GM21423 (cell line): ENCODE measurements around the gene FCGR3A.
A peak's percentile ranks its signal among the peaks of the same experiment; 100 is the strongest.
"Not testable (repeated sequence)": the region's sequence is repeated elsewhere in the genome, so short reads cannot be mapped to it uniquely, and the experiment has no call there.

ENCODE experiments used
- ATAC-seq: cut with Tn5 transposase; IDR thresholded peaks from one replicate; pipeline ENCODE4 v1.9.1; 2021; ENCODE audit warnings: mild to moderate bottlenecking, moderate library complexity; ENCODE audit not compliant: unreplicated experiment

FCGR3A gene

DNA sequence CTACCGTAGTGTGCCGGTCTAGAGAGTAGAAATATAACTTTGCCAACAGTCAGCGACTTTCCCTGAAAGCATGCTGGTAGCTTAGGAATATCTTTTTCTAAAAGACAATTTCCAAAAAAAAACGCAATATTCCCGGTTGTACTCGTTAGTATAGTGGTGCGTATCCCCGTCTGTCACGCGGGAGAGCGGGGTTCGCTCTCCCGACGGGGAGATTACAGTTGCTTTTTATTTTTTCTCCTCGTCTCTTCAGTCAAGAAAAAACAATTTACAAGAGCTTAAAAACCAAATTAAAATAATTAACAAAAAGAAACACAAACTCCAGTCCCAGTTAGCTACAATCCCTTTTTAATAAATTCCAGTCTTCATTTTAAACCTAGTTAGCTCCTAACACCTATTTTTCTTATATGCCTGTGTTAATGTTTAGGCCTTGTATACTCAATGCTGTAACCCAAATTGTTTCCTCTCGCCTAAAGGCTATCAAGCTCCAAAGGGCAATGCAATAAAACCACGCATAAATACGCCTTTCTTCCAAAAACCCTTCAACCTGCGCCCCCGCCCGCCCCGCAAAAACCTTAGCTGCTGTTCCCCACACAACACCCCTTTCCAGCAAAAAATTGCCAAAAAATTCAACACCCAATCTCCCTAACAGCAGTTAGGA is 17.5 kb downstream of the FCGR3A start:
- no peak for ATAC-seq

DNA sequence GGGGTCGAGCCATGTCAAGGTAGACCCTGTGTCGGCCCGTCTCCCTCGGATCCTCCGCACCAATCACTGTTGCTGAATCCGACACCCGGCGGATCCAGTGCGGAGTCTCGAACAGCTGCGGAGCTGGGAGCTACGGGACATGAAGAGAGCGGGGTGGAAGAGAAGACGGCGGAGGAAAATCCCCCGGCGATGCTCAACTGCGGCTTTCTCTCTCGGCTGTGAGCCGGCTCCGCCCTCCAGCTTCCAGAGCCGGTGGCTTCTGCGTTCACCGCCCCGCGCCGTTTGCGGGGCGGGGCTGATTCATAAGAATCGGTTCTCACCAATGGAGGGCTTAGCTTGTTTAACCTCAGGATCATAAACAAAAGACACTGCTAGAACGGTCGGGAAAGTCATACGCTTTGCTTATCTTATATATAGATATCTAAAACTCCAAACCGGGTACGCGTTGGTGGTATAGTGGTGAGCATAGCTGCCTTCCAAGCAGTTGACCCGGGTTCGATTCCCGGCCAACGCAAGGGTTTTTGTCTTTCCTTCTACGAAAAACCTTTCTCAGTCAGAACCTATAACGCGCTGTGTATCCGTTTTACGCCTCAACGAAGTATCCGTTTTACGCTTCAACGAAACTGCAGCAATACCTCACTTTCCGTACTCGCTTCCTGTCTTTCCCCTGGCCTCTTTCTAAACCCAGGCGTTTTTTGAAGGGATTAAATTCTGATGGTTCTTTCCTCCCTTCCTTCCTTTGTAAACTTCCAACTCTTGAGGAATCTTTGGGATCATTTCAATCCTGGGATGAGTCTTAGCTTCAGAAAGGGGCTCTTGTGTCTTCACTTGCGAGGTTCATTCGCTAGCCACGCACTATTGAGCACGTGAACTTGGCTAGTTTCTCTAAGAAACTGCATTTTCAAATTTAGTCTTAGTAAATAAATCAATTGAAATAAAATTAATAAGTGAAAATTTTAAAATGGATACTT is 18.7 kb downstream of the FCGR3A start:
- peak; percentile 63 for ATAC-seq

DNA sequence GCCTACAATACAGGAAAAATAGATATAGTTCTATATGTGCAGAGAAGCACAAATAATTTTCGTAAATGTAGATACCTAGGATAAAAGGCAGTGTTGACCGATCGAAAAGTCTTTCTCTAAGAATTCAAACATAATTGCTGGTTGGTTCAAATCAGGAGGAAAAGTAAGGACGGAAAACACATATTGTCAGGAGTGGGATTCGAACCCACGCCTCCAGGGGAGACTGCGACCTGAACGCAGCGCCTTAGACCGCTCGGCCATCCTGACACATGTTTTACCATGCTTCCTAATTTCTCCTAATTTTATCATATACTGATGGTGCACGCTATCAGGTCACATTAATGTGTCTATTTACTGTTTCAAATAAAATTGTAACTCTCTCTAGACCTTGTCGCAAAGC is 19.5 kb downstream of the FCGR3A start:
- ATAC-seq: peak; percentile 41

DNA sequence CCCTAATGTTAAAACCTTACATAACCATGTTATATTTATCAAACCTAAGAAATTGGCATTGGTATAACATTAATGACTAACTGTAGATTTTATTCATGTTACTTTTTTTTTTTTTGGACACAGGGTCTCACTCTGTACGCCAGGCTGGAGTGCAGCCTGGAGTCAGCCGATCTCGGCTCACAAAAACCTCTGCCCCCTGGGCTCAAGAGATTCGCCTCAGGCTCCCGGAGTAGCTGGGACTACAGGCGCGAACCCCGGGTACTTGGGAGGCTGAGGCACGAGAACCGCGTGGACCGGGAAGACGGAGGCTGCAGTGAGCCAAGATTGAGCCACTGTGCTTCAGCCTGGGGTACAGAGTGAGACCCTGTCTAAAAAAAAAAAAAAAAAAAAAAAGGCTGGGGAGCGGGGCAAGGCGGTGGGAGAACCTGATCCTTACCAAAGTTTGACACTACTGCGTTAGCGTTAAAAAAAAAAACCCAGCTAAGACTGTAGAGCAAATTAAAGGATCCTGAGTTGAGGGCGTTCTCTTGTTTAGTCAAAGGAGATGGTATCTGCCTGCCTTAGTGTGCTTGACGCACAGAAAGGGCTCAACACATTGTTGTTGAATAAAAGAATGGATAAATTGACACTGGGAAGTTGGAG is 20.0 kb downstream of the FCGR3A start:
- not testable (repeated sequence) for ATAC-seq

DNA sequence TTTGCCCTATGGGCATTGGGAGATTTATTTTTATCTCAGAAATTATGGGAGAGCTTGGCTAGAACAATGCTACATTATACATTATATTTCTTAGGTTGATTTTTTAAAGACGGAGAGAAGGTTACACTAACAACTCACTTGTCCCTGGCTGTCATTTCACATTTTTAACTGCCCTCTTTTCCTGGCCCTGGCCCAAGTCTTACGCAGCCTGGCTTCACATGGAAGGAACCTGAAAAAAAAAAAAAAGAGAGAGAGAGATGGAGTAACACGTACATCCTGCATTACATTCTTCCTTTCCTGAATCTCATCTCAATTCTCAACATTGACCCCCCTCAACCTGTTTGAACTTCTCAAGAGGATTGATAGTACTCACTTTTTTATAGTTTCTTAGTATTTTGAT is 21.1 kb downstream of the FCGR3A start:
- ATAC-seq: not testable (repeated sequence)

DNA sequence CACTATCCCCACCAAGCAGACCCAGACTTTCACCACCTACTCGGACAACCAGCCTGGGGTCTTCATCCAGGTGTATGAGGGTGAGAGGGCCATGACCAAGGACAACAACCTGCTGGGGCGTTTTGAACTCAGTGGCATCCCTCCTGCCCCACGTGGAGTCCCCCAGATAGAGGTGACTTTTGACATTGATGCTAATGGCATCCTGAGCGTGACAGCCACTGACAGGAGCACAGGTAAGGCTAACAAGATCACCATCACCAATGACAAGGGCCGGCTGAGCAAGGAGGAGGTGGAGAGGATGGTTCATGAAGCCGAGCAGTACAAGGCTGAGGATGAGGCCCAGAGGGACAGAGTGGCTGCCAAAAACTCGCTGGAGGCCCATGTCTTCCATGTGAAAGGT is 23.7 kb downstream of the FCGR3A start:
- not testable (repeated sequence) for ATAC-seq

DNA sequence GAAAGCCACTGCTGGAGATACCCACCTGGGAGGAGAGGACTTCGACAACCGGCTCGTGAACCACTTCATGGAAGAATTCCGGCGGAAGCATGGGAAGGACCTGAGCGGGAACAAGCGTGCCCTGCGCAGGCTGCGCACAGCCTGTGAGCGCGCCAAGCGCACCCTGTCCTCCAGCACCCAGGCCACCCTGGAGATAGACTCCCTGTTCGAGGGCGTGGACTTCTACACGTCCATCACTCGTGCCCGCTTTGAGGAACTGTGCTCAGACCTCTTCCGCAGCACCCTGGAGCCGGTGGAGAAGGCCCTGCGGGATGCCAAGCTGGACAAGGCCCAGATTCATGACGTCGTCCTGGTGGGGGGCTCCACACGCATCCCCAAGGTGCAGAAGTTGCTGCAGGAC is 24.3 kb downstream of the FCGR3A start:
- ATAC-seq: not testable (repeated sequence)

DNA sequence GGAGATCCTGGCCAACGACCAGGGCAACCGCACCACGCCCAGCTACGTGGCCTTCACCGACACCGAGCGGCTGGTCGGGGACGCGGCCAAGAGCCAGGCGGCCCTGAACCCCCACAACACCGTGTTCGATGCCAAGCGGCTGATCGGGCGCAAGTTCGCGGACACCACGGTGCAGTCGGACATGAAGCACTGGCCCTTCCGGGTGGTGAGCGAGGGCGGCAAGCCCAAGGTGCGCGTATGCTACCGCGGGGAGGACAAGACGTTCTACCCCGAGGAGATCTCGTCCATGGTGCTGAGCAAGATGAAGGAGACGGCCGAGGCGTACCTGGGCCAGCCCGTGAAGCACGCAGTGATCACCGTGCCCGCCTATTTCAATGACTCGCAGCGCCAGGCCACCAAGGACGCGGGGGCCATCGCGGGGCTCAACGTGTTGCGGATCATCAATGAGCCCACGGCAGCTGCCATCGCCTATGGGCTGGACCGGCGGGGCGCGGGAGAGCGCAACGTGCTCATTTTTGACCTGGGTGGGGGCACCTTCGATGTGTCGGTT is 24.8 kb downstream of the FCGR3A start:
- ATAC-seq: peak; percentile 26

DNA sequence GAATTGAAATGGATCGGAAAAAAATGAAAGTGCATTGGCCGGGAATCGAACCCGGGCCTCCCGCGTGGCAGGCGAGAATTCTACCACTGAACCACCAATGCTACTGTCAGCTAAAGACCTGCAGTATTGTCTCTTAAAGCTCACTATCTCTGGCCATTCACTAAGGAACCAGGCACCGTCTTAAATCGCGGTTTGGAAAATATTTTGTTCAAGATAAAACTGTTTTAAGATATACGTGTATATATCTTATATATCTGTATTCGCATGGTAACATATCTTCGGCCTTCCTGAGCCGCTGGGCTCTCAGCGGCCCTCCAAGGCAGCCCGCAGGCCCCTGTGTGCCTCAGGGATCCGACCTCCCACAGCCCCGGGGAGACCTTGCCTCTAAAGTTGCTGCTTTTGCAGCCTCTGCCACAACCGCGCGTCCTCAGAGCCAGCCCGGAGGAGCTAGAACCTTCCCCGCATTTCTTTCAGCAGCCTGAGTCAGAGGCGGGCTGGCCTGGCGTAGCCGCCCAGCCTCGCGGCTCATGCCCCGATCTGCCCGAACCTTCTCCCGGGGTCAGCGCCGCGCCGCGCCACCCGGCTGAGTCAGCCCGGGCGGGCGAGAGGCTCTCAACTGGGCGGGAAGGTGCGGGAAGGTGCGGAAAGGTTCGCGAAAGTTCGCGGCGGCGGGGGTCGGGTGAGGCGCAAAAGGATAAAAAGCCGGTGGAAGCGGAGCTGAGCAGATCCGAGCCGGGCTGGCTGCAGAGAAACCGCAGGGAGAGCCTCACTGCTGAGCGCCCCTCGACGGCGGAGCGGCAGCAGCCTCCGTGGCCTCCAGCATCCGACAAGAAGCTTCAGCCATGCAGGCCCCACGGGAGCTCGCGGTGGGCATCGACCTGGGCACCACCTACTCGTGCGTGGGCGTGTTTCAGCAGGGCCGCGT is 25.5 kb downstream of the FCGR3A start, which contains the start of gene HSPA6:
Gene HSPA6, plus strand, starts transcription at position 724 of the 925 bp plus-strand sequence. Its CDS starts 119 bp downstream, at position 843.
- peak; percentile 58 for ATAC-seq

DNA sequence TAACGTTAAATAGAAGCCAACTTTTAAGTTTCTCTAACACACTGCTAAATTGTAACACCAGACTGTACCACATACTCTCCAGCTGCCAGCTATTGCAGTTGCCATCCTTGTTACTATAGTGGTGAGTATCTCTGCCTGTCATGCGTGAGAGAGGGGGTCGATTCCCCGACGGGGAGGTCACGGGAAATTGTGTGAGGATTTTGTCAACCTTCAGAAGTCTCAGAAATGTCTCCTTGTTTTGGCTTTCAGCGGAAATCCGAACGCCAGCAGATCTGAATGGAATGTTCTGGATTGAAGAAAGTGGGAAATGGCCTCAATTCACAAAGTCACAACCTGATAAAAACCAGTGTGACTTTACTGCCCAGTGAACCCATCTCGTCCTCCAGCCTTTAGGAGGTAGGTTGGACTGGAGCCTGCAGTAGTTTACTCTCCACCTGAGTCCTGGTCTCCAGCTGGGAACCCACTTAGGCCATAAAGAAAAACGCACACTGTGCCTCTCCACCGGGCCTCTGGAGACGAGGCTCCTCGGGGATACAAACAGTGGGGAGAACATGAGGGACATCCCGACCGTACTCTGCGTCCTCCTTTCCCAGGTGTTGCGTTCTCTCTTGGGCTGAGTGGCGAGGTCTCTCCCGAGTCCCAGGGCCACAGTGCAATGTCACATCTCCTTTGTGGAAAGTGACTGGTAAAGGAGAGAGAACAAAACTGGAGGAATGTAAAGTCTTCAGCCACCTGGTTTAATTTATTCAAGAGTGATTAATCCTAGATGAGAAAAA is 26.4 kb downstream of the FCGR3A start:
- ATAC-seq: peak; percentile 6

DNA sequence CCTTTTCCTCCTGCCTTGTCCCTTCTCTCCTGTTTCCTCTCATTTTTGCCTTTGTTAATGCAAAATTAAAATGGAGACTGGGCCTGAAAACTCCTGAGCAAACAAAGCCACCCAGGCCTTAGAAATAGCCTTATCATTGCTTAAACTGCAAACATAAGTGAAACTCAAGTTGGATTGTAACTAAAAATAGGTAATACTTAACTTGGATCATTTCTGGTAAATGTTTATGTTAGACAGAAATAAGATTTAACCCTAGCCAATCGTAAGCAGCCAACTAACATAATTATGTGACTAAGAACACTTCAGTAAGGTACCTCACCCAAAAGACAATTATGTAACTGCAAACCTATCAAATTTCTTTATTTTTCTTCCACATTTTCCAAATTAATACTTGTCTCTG is 35.7 kb downstream of the FCGR3A start:
- ATAC-seq: not testable (repeated sequence)

DNA sequence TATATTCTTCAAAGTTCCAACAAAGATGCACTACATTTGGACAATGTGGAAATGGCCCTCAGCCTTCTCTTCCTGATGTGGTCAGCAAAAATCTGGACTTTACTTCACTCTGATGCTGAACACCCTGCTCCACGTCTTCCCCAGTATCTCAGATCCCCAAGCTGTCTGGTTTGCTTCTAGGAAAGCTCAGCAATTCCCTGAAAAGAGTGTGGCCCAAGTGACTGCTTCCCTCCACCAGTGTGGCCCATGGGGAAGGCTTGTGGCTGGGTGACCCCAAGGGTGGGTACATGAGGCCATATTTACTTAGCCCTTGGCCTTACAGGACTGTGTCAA is 36.2 kb downstream of the FCGR3A start:
- not testable (repeated sequence) for ATAC-seq

DNA sequence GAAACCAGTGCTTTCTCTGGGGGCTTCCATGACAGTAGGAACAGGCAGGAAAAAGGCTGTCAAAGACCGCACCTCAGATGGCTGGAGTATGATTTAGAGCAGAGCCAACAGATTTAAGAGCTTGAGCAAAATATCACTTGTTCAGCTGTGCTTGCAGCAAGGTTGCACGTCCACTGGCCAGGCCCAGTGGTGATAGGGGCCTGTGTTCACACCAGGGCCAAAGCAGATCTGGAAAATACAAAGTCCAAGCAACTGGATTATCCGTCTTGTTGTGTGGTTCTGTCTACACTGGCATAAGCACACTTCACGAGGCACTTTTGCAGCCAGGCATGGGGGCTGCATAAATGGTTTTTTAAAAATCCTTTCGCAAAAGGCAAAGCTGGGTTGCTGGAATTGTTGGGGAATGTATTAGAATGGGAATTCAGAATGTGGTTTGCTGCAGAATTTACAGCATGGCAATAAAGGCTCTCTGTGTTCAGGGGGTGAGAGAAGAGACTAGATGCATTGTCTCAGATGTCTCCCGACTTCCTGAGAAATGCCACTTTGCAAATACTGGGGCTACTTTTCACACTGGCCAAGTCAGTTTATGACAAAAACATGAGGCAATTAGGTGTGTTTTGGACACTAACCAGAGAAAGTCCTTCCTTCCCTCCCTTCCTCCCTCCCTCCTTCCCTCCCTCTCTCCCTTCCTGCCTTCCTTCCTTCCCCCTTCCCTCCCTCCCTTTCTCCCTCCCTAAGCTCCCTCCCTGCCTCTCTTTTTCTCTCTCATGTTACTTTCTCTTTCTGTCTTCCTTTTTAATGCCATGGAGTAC is 36.8 kb downstream of the FCGR3A start:
- ATAC-seq: not testable (repeated sequence)

DNA sequence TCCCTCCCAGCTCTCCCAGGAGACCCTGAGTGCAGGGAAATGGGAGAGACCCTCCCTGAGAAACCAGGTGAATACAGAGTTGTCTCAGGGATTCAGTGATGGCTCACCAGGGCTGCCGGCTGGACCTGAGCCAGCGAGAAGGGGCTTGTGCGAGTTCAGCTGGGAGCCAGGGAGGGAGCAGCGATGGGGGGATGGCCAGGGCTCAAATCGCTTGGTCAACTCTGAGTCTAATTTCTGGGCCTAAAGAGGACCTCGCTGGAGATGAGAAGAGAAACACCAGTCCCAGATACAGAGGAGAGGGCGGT is 37.9 kb downstream of the FCGR3A start:
- no peak for ATAC-seq

DNA sequence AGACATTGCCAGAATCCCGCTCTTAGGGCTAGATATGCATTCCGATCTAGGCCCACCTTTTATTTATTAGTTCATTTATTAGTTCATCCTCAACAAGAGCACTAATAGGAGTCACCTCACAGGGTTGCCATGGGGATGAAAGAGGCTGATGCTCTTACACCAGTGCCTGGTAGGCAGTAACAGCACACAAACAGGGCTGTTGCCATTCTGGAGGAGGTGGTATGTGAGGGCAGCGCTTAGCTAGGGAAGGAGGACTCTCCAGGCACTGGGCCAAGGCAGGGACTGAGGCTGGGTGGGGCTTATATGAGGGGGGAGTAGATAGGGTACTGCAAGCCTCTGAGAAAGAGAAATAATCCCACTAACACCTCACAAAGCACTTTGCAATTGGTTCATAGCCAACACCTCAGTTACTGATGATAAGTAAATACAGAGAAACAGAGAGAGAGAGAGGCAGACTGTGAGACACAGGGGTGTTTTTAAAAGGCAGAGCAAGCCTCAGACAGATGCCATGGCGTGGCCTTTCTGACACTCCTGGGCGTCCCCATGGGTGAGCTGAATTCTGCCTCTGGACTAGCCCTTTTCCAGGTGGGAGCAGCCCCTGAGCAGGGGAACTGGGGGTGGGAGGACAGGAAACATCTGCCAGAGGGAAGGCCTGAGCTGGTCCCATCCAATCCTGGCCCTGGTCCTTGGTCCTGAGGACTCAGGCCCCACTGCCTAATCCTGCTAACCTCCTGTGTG is 38.4 kb downstream of the FCGR3A start:
- ATAC-seq: no peak

DNA sequence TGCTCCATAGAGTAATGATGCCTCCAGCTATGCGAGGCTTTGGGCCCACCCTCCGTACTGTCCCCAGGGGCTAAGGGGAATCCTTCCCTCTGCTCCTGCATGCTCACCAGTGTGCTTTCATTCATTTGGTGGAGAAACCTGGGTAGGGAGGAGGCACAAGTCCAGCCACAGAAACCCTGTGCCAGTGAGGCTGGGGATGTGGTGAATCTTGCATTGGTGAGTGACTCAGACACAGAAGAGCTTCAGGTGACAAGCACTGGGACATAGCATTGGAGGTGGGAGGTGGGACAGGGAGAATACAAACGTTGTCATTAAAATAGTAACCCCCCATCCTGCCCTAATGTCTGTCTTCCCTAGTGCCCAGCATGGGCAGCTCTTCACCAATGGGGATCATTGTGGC is 39.1 kb downstream of the FCGR3A start:
- no peak for ATAC-seq

DNA sequence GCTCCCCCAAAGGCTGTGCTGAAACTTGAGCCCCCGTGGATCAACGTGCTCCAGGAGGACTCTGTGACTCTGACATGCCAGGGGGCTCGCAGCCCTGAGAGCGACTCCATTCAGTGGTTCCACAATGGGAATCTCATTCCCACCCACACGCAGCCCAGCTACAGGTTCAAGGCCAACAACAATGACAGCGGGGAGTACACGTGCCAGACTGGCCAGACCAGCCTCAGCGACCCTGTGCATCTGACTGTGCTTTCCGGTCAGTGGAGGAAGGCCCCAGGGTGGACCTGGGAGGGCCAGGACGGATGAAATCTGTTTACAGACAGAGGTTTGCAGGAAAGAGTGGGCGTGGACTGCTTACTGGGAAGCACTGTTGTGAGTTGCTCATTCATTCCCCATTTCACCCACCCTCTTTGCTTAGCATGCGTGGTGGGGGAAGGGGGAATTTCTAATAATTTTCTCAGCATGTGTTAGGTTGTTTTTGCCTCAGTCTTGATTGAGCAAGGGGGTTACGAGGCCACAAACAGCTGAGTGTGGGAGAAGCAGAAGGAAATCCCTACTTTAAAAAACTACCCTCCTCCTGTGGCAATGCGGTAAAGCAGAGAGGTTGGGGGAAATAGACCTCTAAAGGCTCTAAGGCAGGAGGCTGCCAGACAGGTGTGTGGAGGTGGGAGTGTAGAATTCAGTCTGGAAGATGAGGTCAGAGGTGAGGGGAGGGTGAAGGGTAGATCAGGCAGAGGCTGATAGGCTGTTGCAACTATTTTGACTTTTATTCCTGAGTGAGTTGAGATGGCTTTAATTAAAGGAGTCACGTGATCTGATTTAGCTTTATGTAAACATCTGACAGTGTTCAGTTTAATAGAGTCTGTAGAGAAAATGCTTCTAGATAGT is 43.0 kb downstream of the FCGR3A start:
- ATAC-seq: no peak
